D341Med (cell line): ENCODE measurements around the gene ZFAND4.
"Not testable (repeated sequence)": the region's sequence is repeated elsewhere in the genome, so short reads cannot be mapped to it uniquely, and the experiment has no call there.

Source experiments
- DNase-seq: peaks from one replicate; pipeline ENCODE4 v3.0.0; 2012; ENCODE audit warnings: low spot score

The ZFAND4 gene

DNA sequence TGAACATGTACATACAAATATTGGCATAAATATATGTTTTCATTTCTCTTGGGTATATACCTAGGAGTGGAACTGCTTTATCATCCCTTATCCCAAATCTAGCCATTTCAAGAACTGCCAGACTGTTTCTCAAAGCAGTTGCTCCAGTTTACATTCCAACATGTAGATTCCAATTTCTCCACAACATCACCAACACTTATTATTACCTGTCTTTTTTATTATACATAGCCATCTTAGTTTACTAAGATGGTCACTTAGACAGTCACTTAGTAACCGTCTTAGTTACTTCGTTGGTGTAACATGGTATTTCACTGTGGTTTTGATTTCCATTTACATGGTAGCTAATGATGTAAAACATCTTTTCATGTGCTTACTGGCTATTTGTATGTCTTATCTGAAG lies 82.7 kb downstream of the ZFAND4 start:
- no peak for DNase-seq

DNA sequence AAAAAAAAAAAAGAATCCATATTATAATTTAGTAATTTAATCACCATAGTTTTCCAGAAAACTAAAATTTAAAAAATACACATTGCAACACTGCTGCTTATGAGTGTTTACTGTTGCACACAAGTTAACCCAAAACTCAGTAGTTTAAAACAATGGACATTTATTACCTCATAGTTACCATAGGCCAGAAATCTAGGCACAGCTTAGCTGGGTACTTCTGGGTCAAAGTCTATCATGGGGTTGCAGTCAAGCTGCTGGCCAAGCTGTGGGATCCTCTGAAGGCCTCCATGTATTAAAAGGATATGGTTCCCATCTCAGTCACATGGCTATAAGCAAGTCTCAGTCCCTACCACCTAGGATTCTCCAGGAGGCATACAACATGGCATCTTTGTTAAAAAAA lies 83.6 kb downstream of the ZFAND4 start:
- DNase-seq, result no peak

DNA sequence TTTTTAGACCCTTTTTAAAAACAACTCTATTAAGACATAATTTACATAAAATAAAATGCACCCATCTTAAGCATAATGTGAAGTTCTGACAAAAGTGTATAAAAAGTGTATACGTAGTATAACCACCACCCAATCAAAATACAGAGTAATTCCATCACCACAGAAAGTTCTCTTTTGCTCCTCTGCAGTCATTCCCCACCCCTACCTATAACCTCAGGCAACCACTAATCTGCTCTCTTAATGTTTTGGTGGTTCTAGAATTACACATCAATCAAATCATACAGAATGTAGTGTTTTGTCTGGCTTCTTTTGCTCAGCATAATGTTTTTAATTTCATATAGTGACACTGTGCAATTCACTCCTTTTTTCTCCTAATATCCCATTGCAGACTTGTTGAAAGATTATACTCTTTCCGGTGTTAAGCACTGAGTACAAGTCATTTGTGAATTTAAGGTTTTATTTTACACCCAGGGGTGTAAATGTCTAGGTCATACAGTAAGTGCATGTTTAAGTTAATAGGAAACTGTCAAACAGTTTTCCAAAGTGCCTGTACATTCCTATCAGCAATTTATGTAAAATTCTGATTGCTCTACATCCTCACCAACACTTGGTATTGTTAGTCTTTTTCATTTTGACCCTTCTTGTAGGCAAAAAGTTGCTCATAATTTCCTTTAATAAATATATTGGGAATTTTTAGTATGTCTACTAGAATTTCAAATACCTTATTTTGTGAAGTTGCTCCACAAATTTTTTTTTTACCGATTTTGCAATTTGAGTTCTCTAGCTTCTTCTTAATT lies 86.3 kb downstream of the ZFAND4 start:
- no peak for DNase-seq

DNA sequence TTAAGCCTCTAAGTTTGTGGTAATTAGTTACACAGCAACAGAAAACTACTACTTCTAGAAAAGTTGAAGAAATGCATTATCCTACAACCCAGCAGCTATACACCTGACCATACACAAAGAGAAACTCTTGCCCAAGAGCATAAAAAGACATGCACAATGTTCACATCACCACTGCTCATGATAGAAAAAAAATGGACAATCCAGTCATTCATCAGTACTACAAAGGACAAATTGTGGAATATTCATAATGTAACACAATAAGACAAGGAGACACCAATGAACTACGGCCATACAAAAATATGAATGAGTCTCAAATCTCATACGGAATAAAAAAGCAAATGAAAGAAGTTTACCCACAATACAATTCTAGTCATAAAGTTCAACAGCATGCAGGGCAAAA lies 87.4 kb downstream of the ZFAND4 start:
- DNase-seq, result no peak

DNA sequence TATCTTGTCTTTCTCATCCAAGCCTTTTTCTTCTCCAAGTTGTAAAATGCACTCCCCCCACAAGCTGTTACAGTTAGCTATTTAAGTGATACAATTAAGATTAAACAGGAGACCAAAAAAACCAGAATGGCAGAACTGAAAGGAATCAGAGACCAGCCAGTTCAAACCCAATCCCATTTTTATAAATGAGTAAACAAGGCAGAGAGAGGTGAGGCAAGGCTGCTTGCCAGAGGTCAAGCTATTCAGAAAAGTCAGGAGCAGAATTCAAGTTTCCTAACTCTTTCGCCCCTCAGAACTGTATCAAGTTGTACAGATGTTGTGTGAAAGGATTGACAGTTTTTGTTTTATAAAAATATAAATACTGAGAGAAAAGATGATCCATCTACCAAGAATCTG lies 90.2 kb downstream of the ZFAND4 start:
- DNase-seq, result no peak

DNA sequence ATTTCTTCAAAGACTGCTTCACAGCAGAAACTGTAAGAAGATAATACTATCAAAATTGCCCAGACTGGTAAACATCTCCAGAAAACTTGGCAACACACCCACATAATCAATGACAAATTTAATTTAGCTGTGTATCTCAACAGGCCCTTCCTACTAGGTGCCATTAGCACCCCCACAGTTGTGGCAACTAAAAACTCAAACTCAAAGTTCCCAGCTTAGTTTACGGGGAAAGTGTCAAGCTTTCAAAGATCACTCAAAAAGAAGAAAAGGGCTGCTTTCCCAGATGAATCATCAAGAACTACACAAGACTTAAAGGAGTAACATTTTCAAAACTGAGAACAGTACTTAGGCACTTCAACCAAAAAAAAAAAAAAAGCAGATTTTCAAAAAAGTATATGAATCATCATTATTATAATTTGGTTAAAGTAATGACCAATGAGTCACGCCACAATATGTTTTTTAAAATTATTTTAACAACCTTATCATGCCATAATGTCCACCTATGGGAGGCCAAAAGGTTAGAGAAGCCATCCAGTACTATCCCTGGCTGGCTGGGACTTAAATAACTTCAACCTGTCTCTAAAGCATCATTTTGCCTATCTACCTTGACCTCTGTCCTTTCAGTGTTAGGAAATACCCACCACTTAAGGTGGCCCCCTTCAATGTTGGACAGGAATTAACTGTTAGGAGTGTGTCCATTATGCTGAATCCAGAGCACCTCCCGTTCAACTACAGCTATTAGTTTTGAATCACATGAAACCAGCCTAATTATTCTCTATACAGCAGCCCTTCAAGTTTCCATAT lies 90.8 kb downstream of the ZFAND4 start:
- no peak for DNase-seq

DNA sequence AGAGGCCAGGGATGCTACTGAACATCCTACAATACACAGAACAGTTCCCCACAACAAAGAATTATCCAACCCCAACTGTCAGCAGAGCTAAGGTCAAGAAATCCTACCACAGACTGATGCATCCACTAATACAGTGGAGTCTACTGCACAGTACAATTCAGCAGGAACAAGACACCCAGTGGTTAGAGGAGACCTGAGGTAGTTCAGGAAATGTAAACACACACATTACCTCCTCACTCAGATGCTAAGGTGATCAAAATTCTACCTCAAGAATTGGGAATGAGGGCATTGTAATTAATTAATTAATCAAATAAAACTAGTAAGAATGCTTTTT lies 91.4 kb downstream of the ZFAND4 start:
- no peak for DNase-seq

DNA sequence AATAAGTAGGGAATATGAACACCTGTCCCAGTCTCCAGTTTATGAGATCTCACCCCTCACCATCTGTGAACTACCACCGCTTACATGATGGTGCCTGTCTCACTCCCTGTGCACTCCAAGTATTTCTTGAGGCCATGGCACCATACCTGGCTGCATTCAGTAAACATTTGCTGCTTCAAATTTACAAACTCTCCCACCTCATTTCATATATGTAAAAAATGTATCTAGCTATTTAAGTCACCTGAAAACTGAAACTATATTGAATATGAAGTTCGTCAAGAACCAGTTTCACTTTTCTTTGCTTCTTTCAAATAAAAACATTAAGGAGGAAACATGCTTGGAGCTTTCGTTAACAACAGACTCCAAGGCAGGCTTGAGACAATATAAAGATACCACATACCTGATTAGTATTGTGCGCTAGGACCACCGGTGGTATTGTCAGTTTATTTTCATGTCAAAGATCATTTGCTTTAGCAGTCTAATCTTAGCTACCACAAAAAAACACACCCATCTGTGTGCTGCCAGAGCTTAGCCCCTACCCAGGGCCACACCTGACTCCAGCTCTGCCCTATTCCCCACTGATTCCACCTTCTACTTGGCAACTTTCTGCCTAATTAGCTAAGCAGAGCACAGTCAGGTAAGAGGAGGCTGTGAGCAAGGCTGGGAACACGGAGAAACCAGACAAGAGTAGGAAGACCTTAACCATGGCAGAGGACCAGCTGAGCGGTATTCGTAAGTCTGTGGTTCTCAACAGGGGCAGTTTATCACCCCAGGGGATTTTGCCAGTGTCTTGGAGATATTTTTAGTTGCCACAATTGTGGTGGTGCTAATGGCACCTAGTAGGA lies 92.0 kb downstream of the ZFAND4 start:
- no peak for DNase-seq

DNA sequence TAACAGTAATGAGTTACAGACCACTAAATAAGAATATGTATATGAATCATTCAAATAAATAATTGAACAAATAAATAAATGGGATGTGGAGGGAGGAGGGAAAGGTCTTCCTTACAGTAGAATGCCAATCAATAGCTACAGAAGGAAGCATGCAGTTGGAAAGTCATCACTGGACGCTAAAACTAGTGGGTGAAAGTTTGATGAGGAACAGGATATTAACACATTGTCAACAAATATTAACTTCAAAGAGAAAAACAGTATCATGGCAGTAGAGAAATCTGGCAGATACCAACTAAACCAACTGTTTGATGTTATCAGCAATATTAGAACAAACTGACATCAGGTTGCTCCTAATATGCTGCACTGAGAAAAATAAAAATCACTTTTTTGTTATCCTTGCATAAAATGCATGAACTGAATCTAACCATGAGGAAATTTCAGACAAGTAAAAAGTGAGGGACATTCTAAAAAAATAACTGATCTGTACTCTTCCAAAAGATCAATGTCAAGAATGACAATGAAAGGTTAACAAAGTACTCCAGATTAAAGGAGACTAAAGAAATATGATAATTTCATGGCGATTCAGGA lies 94.1 kb downstream of the ZFAND4 start:
- DNase-seq, result no peak

DNA sequence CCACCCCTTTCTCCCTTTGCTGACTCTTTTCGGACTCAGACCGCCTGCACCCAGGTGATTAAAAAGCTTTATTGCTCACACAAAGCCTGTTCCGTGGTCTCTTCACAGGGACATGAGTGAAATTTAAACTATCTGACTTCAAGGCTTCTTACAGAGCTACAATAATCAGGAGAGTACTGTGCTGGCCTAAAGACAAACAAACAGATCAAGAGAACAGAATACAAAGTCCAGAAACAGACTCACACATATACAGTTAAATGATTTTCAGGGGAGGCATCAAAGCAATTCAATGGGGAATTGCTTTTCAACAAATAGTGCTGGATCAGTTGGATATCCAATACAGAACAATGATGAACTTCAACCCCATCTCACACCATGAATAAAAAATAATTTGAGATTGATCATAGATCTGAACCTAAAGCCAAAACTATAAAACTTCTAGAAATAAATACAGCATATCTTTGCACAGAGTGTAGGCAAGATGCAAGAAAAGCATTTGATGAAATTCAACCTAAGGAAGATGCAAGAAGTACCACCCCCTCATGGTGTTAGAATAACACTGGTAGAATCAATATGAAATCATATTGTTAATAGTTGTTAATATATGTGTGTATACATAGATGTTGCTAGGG lies 96.5 kb downstream of the ZFAND4 start:
- DNase-seq, result no peak

DNA sequence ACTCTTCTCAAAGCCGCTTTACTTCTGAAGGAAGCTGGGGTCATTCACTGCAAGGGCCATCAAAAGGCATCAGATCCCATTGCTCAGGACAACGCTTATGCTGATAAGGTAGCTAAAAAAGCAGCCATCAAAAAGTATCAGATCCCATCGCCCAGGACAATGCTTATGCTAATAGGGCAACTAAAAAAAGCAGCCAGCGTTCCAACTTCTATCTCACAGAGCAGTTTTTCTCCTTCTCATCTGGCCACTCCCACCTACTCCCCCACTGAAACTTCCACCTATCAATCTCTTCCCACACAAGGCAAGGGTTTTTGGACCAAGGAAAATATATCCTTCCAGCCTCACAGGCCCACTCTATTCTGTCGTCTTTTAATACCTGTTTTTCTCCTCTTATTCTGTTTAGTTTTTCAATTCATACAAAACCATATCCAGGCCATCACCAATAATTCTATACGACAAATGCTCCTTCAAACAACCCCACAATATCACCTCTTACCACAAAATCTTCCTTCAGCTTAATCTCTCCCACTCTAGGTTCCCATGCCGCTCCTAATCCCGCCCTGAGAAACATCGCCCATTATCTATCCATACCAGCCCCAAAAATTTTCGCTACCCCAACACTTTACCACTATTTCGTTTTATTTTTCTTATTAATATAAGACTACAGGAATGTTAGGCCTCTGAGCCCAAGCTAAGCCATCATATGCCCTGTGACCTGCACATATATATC lies 97.4 kb downstream of the ZFAND4 start:
- DNase-seq, result not testable (repeated sequence)

DNA sequence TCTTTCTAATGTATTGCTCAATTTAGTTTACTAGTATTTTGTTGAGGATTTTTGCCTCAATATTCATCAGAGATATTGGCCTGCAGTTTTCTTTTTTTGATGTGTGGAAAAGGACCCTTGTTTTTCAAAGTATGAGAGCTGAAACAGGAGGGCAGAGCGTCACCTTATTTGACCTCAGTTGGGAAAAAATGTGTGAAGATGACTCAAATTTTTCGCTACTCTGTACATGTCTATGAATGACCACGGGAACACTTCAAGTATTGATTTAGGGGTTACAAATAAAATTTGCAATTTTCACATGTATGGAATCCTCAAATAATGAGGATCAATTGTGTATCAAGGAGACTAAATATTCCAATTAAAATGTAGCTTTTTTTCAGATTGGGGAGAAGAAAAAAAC lies 103.1 kb downstream of the ZFAND4 start:
- DNase-seq, result no peak

DNA sequence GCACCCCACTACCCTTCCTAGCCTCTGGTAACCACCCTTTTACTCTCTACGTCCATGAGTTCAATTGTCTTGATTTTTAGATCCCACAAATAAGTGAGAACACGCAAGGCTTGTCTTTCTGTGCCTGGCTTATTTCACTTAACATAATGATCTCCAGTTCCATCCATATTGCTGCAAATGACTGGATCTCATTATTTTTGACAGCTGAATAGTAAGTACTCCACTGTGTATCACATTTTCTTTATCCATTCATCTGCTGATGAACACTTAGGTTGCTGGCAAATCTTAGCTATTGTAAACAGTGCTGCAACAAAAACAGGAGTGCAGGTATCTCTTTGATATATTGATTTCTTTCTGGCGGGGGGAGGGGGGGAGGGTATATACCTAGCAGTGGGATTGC lies 106.2 kb downstream of the ZFAND4 start:
- DNase-seq, result no peak
